Amygdala (tissue), 56 donors: ENCODE data around the gene ELMO3.

Experiments used
- DNase-seq, 56 donors: peaks; one replicate each; lab custom pipeline; 2025; lab: John Stamatoyannopoulos, UW

The ELMO3 gene

GRCh38 chr16:67163164-67163998 is 35.5 kb upstream of the ELMO3 start:
- DNase-seq = peak in 52 of 56 donors; percentile 14 to 90 (median 72)

GRCh38 chr16:67163999-67164558 is 34.9 kb upstream of the ELMO3 start:
- DNase-seq = peak in 11 of 56 donors; percentile 50 to 75 (median 60)

- peak in 34 of 56 donors; percentile 13 to 77 (median 50) for DNase-seq
These were observed 34.3 kb upstream of the ELMO3 start, which contains the start of gene HSF4 for GRCh38 chr16:67164599-67165061. HSF4 (plus strand) TSS chr16:67164745; CDS start chr16:67164812, 67 bp downstream.

- peak in 2 of 56 donors; percentile 26 to 37 for DNase-seq
These were observed 33.5 kb upstream of the ELMO3 start for GRCh38 chr16:67165121-67166078.

GRCh38 chr16:67166110-67166547 is 32.8 kb upstream of the ELMO3 start:
- DNase-seq = no peak

- no peak for DNase-seq
These were observed 32.2 kb upstream of the ELMO3 start for GRCh38 chr16:67166598-67167168.

GRCh38 chr16:67167588-67167987 is 31.3 kb upstream of the ELMO3 start:
- DNase-seq = no peak

GRCh38 chr16:67169011-67169451 is 29.9 kb upstream of the ELMO3 start:
- no peak for DNase-seq

- DNase-seq = peak in 14 of 56 donors; percentile 11 to 58 (median 26)
These were observed 29.2 kb upstream of the ELMO3 start for GRCh38 chr16:67169642-67170167.

- peak in 41 of 56 donors; percentile 23 to 79 (median 61) for DNase-seq
These were observed 28.6 kb upstream of the ELMO3 start, which contains the start of gene NOL3 for GRCh38 chr16:67170168-67170948. NOL3 (plus strand) TSS chr16:67170538.

GRCh38 chr16:67170949-67171649 is 27.8 kb upstream of the ELMO3 start:
- no peak for DNase-seq

GRCh38 chr16:67173323-67173722 is 25.6 kb upstream of the ELMO3 start:
- no peak for DNase-seq

- DNase-seq = peak in 54 of 56 donors; percentile 20 to 92 (median 66)
These were observed 24.9 kb upstream of the ELMO3 start for GRCh38 chr16:67173808-67174705.

GRCh38 chr16:67174706-67175231 is 24.2 kb upstream of the ELMO3 start:
- DNase-seq = no peak

GRCh38 chr16:67176662-67177061 is 22.3 kb upstream of the ELMO3 start:
- no peak for DNase-seq

- DNase-seq = peak in 17 of 56 donors; percentile 14 to 56 (median 41)
These were observed 20.9 kb upstream of the ELMO3 start for GRCh38 chr16:67177743-67178699.
